ENCODE measurements around the gene TAPBPL.
"Not testable (repeated sequence)": the region's sequence is repeated elsewhere in the genome, so short reads cannot be mapped to it uniquely, and the experiment has no call there.

Gene TAPBPL

GRCh38 chr12:6492838-6493496, 41.1 kb downstream of the TAPBPL start, which contains the start of gene MRPL51:
Gene MRPL51 (minus strand): TSS chr12:6493262. CDS start chr12:6493136, 126 bp downstream.
- peak; percentile 95 to 96 for DNase-seq

DNA sequence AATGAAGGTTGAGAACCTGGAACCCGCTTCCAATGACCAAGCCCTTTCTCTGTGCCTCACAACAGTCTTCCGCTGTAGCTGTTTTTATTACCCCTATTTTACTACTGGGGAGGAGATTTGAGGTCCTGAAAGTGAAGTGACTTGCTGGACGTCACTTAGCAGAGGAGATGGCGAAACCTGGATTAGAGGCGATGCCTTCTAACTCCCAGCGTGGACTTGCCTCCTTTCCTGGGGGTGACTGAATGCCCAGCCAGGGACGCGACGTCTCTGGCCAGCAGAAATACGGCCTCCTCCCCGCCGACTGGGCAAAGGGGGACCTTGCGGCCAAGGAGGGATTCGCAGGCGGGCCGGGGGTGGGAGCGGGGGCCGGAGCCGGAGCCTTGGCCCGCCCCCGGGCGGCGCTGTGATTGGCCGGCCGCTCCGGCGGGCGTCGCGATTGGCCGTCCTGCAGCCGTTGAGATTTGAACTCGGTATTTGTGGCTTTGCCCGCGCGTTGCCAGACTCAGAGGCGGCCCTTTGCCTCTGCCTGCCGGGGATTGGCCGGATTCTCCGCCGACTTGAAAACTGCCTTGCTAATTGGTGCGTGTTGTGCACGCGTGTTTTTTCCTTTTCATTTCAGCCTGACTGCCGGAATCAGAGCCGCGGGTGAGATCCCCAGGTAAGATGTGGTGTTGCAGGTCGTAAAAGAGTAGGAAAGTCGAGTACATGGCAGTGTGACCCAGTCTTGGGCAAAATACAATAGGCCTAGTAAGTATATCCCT, 41.8 kb downstream of the TAPBPL start, which contains the start of gene NCAPD2:
NCAPD2 (plus strand) TSS at position 606 of the 761 bp plus-strand sequence. CDS start 997 bp downstream, outside the sequence.
- peak; percentile 95 to 97 for DNase-seq

DNA sequence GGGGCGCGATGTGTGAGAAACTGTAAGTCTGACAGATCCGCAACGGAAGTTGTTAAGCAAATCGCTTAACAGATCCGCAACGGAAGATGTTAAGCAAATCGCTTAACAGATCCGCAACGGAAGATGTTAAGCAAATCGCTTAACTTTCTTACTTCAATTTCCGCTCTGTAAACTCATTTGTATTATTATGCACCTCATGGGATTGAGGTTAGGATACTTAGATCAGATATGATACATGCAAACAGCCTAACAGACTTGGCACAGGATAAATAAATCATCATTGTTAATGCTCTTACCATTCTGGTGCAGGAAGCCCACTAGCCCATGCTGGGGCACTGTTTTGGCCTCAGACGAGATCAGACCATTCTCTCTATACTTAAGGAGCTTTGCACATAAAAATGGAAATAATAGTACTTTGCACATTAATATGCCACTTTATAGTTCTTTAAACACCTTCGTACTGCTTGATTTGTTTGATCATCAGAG, 42.5 kb downstream of the TAPBPL start:
- no peak for DNase-seq

- no peak for DNase-seq
Observed at GRCh38 chr12:6494968-6495367, 43.1 kb downstream of the TAPBPL start.

DNA sequence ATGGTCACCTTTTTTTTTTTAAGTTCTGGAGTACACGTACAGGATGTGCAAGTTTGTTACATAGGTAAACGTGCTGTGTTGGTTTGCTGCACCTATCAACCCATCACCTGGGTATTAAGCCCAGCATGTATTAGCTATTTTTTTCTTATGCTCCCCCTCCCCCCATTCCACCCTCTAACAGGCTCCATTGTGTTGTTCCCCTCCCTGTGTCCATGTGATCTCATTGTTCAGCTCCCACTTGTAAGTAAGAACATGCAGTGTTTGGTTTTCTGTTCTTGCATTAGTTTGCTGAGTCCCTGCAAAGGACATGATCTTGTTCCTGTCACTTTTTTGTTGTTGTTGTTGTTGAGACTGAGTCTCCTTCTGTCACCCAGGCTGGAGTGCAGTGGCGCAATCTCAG, 45.4 kb downstream of the TAPBPL start:
- DNase-seq, result not testable (repeated sequence)

DNA sequence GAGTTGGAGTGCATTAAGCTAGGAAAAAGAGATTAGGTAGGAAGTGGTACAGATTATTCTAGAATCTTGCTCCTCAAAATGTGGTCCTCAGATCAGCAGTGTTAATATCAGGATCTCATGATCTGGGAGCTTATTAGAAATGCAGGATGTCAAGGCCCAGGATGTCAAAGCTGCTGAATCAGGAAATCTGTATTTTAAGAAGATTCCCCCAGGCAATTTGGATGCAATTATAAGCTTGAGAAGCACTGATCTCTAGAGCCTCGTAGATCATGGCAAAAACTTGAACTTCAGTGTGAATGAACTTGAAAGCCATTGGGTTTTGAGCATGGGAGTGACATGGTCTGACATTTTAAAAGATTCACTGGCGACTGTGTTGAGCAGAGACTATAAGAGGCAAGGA, 48.6 kb downstream of the TAPBPL start:
- no peak for DNase-seq

DNA sequence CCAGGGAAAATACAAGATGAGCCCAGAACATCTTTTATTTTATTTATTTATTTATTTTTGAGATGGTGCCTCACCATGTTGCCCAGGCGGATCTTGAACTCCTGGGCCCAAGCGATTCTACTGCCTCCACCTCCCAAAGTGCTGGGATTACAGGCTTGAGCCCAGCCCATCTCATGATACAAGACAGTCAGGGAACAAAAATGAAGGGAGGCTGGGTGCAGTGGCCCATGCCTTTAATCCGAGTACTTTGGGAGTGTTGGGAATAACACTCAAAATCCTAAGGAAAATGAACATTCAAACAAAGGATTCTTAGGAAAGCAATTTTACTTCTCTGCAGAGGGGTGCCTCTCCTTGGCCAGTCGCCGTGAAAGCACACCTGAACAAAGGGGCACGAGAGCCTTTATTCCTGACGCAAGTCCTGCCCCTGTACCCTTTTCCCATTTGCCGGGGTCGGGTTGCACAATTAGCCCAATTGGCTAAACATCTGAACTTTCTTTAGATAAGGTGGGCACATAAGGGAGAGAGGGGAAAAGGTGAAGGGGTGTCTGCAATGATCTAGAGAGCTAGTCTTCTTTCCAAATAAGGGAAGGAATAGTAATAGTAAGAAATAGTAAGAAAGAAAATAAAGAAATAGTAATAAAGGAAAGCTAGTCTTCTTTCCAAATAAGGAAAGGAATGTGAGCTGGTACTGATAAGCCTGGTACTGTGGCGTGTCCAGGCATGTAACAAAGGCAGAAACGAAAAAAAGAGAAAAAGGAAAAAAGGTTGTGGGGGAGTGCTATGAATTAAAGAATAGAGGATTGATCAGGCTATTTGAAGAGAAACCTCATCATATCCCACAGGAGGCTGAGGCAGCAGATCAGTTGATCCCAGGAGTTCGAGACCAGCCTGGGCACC, 55.5 kb downstream of the TAPBPL start:
- DNase-seq, result no peak

DNA sequence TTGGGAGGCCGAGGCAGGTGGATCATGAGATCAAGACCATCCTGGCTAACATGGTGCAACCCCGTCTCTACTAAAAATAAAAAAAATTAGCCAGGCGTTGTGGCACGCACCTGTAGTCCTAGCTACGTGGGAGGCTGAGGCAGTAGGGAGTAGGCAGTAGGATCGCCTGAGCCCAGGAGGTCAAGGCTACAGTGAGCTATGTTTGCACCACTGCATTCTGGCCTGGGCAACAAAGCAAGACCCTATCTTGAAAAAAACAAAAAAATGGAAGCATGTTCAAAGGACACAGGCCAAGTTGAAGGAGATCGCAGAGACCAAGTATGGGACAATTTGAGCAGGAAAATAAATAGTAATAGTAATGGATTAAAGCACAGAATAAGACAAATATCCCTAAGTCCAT, 56.2 kb downstream of the TAPBPL start:
- DNase-seq, result no peak

Data from CD4-positive, alpha-beta T cell treated with Interferon alpha-2 for 1 hour (primary cell).